DMS114 treated with DMSO at 0.1 percent for 48 hours (cell line): ENCODE measurements around the gene ZC2HC1C.

Experiments
- DNase-seq: peaks from one replicate; lab custom pipeline; 2025; ENCODE audit not compliant: unreplicated experiment; lab: John Stamatoyannopoulos, UW

ZC2HC1C gene

DNA sequence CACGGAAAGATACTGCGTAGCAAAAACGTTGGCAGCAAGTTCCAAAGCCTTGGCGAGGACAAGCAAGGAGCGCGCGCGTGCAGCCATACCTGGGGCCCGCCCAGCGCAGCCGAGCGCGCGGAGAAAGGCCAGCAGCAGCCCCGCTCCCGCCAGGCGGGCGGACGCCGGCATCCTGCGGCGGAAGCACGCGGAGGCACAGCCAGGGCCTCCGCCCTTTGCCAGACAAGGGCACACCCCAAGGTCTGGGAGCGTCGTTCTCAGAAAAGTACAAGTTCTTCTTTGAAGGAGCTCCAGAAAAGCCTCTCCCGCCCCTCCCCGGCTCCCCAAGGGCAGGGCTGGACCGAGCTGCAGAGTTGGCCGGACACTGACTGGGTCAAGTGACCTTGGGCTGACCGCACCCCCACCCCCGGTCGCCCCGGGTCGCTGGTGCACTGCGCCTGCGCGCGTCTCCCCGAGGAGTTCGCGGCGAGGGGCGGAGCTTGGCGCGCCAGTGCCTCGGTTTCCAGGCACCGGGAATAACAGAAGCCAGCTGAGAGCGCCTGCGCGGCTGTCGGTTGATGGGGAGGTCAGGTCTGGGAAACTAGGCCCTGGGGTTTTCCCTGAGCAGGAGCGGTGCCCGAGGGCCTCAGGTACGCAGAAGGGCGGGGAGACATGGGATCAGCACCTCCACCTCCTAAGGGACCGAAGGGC, at the start of gene ZC2HC1C:
Gene ZC2HC1C (plus strand): TSS at position 521 of the 690 bp plus-strand sequence. CDS start 933 bp downstream, outside the sequence.
- peak; percentile 25 for DNase-seq

DNA sequence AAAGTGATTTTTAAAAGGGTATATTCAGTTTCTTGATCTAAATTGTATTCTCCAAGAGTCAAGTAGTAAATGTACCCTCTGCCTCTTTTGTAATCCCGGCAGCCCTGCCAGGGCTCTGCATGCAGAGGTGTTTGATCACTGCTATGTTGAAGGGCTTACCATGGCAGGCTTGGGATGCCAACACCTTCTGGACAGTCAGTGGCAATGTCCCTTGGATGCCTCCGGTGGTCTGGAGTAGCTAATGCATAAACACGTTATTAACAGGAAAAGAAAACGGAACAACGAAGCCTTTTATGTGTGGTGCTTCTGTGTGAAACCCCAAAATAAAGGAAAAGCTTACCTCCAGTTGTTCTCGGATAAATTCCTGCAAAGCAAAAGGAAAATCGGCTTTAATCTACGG, 46.8 kb upstream of the ZC2HC1C start:
- DNase-seq, result no peak

- DNase-seq, result no peak
Measured at GRCh38 chr14:75023108-75023507, 46.3 kb upstream of the ZC2HC1C start.

GRCh38 chr14:75025082-75025481, 44.4 kb upstream of the ZC2HC1C start:
- no peak for DNase-seq

DNA sequence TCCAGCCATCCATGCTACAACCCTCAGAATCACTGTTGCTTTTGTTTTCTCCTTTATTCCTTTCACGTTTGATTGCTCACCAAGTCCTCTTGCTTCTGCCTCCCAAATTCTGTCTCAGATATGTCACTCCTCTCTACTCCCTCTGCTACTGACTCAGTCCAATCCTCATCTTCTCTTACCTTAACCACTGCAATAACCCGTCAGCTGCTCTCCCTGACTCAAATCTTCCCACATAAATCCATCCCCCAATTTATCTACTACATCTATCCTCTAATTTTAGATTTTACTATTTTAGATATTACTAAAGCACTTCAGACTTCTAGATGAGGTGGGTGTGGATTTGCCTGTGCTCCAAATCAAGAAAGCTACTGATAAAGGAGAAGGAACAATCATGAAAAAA, 43.6 kb upstream of the ZC2HC1C start:
- DNase-seq, result no peak

DNA sequence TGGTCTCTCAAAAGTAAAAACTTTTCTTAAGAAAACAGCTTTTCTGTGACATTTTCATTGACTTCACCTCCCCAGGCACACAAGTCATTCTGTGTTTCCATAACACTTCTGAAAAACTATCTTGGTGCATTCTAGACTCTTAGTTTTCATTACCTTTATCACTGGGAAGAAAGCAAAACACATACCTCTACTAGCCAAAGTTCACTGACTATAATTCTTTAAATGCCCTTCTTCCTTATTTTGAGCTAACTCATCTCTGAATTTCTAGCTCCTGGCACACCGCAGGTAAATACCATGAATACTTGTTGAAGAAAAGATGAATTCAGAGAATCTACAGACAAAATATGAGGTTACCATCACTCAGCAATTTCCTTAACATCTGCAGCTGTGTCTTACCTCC, 39.3 kb upstream of the ZC2HC1C start:
- DNase-seq, result no peak

- DNase-seq, result no peak
Measured at GRCh38 chr14:75032939-75033338, 36.5 kb upstream of the ZC2HC1C start.

DNA sequence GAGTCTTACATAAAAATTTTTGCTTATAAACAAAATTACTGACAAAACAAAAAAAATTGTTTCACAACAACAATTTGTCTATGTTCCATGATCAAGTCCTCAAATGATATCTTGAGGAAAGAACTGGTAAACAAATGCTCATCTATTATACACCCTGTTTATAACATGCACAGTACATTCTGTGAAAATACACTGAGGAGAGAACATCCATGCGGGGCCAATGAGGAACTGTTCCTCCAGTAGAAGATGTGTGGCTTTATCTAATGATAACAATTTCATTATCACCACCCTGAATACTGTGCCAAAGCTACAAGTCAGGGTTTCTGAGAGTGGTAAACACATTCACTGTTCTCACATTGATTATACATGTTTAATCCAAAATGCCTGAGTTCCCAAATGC, 28.9 kb upstream of the ZC2HC1C start:
- DNase-seq, result no peak

DNA sequence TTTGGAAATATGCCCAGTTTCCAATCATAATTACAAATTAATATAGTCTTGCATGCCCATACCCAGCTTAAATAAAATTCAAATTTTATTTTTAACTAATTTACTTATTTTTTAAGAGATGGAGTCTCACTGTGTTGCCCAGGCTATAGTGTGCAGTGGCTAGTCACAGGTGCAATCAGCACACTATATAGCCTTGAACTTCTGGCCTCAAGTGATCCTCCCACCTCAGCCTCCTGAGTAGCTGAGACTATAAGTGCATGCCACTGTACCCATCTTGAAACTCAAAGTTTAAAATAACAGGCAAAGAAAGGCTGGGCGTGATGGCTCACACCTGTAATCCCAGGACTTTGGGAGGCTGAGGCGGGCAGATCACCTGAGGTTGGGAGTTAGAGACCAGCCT, 28.5 kb upstream of the ZC2HC1C start:
- no peak for DNase-seq

DNA sequence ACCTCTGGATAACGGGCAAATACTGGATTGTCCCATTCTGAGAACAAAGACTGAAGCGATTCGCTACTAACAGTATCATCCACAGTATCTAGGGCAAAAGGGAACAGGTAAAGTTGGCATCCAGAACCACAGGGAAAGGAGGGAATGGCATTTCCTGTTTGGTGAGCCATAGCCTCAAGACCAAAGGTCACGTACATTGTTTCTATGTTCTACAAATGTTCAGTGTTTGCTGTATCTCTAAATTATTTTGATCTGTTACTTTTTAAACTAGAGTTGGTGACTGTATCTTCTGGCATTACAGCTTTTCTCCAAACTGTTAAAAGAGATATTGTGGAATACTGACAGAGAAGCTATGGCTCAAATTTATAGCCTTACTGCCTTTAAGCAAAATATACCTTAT, 27.8 kb upstream of the ZC2HC1C start:
- DNase-seq, result no peak

- no peak for DNase-seq
Measured at GRCh38 chr14:75042035-75042434, 27.4 kb upstream of the ZC2HC1C start.

DNA sequence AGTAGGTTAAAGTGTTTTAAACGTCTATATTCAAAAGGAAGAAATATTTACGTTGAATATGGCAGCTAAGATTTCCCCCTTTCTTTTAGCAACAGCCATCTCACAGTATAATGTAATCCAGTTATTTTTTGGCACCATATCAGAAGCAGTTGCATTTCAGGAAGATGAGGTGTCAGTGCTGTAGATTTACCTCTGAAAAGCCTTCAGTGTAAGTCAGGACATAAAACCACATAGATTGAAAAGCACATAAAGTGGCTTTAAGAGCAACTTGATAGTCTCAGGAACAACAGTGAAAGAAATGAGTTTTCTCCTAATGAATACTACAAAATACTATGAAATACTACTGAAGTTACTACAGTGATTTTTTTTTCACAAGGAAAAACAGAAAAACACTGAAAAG, 25.1 kb upstream of the ZC2HC1C start:
- DNase-seq, result no peak

GRCh38 chr14:75044752-75045151, 24.7 kb upstream of the ZC2HC1C start:
- no peak for DNase-seq

DNA sequence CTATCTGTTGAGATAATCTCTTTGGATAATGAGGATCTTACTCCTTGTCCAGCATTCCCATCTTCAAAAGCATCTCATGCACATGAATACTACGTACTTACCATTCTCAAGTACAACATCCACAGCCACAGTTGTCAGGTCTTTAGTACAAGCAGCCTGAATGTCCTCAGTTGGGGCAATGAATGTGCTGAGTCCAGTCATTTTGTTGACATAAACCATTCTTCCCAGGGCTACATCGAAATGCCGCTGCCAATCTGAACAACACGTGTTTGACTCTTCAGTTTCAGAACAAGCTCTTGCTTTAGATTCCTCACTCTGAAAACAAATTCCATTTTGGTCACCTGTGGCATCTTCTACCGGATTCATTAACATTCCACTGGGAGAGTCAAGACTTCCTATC, 23.2 kb upstream of the ZC2HC1C start:
- DNase-seq, result no peak

GRCh38 chr14:75046899-75047298, 22.5 kb upstream of the ZC2HC1C start:
- DNase-seq, result no peak

GRCh38 chr14:75047506-75047905, 21.9 kb upstream of the ZC2HC1C start:
- DNase-seq, result no peak

DNA sequence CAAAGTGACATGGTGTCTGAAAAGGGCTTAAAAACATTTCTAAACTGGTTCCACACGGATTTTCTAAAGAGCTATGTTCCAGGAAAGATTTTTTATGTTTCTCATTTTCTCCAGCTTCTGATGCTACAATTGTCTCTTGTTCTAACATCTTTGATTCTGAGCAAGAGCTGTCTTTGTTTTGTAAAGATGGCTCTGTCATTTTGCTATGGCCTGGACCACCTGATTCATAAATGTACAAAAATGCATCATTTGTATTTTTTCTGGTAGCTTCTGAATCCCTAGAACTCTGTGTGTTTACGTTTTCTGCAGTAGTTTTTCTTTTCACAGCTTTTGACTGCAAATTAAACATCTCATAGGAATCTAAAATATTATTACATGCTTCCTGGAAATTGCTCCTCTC, 21.3 kb upstream of the ZC2HC1C start:
- DNase-seq, result no peak

GRCh38 chr14:75049136-75049535, 20.3 kb upstream of the ZC2HC1C start:
- DNase-seq, result no peak

DNA sequence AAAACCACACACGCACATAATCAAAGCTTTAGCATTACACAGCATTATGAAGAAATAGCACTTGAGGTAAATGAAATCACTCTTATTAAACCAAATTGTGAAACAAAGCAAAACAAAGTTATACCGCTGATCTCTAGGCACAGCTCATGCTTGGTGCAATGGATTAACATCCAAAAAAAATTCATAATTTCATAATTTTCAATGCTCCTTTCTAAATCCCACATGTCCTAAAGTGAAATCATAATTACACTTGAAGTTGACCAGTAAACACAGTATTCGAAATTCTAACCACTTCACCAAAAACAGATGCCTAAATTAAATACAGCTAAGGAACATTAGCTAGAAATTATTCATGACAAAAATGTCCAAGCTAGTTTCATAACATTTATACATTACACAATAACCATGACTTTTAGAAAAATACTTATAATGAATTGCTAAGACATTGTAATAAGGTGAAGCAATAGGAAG, 19.7 kb upstream of the ZC2HC1C start:
- no peak for DNase-seq

GRCh38 chr14:75050852-75051555, 18.4 kb upstream of the ZC2HC1C start, which contains the start of gene MLH3:
TSS of gene MLH3 (minus strand) at chr14:75051467. CDS start at chr14:75049655, 1,812 bp downstream.
- DNase-seq, result peak; percentile 73

DNA sequence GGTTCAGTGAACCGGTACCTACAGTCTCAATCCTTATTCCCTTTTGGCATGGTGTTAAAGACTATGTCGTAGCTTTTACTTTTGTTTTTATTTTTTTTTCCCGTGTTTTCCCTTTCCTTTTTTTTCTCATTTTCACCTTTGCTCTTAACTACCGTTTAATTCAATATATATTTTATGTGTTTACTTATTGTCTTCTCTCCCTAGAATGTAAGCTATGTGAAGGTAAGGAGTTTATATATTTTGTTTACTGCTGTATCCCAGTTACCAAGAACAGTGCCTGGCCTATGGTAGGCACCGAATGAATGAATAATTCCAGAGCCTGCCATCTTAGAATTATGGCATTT, 17.9 kb upstream of the ZC2HC1C start:
- DNase-seq, result no peak

DNA sequence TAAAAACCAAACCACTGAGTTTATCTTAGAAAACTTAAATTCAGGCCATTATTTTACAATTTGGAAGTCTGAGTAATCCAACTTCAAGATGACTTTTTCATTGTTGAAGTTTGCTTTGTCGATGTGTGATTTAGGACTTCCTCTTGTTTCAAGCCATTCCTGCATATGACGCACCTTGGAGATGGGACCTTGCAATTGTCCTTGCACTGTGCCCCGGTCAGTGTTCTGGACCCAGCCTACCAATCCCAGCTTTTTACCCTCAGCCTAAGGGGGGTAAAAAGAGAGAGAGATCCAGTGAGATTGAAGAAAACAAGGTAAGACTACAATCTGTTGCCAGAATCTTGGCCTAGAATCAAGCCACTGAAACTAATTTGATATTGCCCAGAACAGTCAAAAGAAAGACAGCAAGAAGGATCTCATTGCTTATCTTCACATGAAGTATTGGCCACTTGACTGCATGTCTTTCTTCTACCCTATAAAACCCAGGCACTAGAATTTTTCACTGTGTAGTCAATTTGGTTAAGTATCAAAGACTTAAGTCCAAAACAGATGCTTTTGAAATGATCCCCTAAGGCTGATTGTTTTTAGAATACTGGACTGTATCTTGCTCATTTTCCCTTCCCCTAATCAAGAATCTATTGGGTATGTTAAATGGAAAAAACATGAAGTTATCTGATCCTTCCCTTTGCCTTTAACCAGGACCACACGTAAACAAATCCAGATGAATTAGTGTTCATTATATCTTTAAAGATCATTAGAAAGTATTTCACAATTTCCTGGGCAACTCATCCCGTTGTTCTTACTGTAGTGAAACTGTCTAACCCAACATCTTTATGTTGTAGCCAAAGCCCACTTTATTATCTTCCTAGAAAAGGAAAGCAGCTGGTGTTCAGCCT, 15.8 kb upstream of the ZC2HC1C start:
- DNase-seq, result no peak
